PC-9 (cell line): ENCODE measurements around the gene DPYSL4. TPM values are rescaled to one million over a fixed set of nuclear protein-coding genes. Genes with fewer than 3 reads are reported as not detected.

Source experiments
- BruUV-seq: library from RNA; stranded (reverse); fragments of 400-500 nt; replicated peaks from 2 replicates; lab custom pipeline; 2021; lab: Mats Ljungman, UMichigan
- CTCF ChIA-PET: fragments of 300-600 bp; sonication (Branson Sonifier 250); formaldehyde crosslinking; loops from one replicate; lab custom pipeline; 2022; ENCODE audit warnings: antibody characterized with exemption; lab: Charles Lee
- POLR2A ChIA-PET: fragments of 300-600 bp; sonication (Branson Sonifier 250); formaldehyde crosslinking; loops from one replicate; lab custom pipeline; 2022; ENCODE audit warnings: antibody characterized with exemption; ENCODE audit not compliant: unreplicated experiment; lab: Charles Lee
- DNase-seq, 2 experiments: peaks; one replicate each; pipeline versions ENCODE4 v3.0.0 to v3.0.0-alpha.2; 2015 to 2022; ENCODE audit warnings: mixed read lengths in 1 of 2
- H2AFZ ChIP-seq: fragments of 200-600 bp; sonication (generic); 2 replicates; pipeline ENCODE4 v1.8.1; 2017; ENCODE audit warnings: antibody characterized with exemption
- H3F3A ChIP-seq: fragments of 200-600 bp; sonication (generic); 2 replicates; pipeline ENCODE4 v1.8.1; 2017; ENCODE audit warnings: antibody characterized with exemption, mild to moderate bottlenecking, low read depth; ENCODE audit not compliant: insufficient read depth
- H3K27ac ChIP-seq: fragments of 200-600 bp; sonication (generic); 2 replicates; pipeline ENCODE4 v1.6.1; 2016; ENCODE audit warnings: mixed run types
- H3K27me3 ChIP-seq: fragments of 200-600 bp; sonication (generic); 2 replicates; pipeline ENCODE4 v1.6.1; 2016; ENCODE audit warnings: low read depth, mixed run types; ENCODE audit not compliant: insufficient read depth
- H3K36me3 ChIP-seq: fragments of 200-600 bp; sonication (generic); 2 replicates; pipeline ENCODE4 v1.6.1; 2016; ENCODE audit warnings: low read depth, mixed run types
- H3K4me1 ChIP-seq: fragments of 200-600 bp; sonication (generic); replicated peaks from 2 replicates; pipeline ENCODE4 v1.6.1; 2016; ENCODE audit warnings: mixed run types; ENCODE audit not compliant: insufficient read depth
- H3K4me2 ChIP-seq: fragments of 200-600 bp; sonication (generic); 2 replicates; pipeline ENCODE4 v1.6.1; 2017; ENCODE audit warnings: mixed run types
- H3K4me3 ChIP-seq: fragments of 200-600 bp; sonication (generic); 2 replicates; pipeline ENCODE4 v1.6.1; 2016; ENCODE audit warnings: mixed run types
- H3K79me2 ChIP-seq: fragments of 200-600 bp; sonication (generic); 2 replicates; pipeline ENCODE4 v1.6.1; 2017; ENCODE audit warnings: low read depth, mixed run types
- H3K9me2 ChIP-seq: fragments of 200-600 bp; sonication (generic); 2 replicates; pipeline ENCODE4 v1.8.1; 2017; ENCODE audit warnings: mild to moderate bottlenecking; ENCODE audit not compliant: insufficient read depth
- H3K9me3 ChIP-seq: fragments of 200-600 bp; sonication (generic); 2 replicates; pipeline ENCODE4 v1.8.1; 2016; ENCODE audit warnings: low read depth; ENCODE audit not compliant: insufficient read depth
- H4K20me1 ChIP-seq: fragments of 200-600 bp; sonication (generic); 2 replicates; pipeline ENCODE4 v1.8.1; 2017; ENCODE audit not compliant: insufficient read depth
- EZH2 ChIP-seq: fragments of 200-600 bp; sonication (generic); IDR thresholded peaks from 2 replicates; pipeline ENCODE4 v1.8.0; 2017; ENCODE audit warnings: antibody characterized with exemption, low read depth
- intact Hi-C: fragments of 100-400 bp; cut with micrococcal nuclease; formaldehyde crosslinking; loops from one replicate; pipeline ENCODE4 v1.10.0; 2022; ENCODE audit not compliant: unreplicated experiment
- total RNA-seq: library from RNA; stranded (reverse); gene quantifications from 2 replicates; pipeline ENCODE4 v1.2.3, GENCODE V29; 2021
- TF ChIP-seq, protein P1 (sequence below): fragments of 200-600 bp; sonication (generic); conservative IDR thresholded peaks from 2 replicates; pipeline ENCODE4 v1.6.1; 2017; ENCODE audit warnings: mixed run types, antibody characterized with exemption, mild to moderate bottlenecking, moderate library complexity

Gene DPYSL4
- total RNA-seq, 1 experiment from 2014 or later: 4.8 TPM

DNA sequence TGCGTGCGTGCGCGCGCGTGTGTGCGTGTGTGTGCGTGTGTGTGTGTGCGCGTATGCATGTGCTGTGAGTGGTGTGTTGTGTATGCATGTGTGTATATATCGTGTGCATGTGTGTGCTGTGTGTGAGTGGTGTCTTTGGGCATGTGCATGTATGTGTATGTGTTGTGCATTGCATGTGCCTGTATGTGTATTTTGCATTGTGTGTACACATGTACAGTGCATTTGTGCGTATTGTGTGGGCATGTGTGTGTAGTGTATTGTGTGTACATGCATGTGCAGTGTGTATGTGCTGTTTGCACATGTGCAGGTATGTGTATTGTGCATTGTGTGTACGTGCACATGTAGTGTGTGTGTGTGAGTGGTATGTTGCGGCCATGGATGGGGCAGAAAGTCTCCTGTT lies 6.0 kb upstream of the DPYSL4 start:
- no peak for TF ChIP-seq EZH2
- TF ChIP-seq, protein P1, sequence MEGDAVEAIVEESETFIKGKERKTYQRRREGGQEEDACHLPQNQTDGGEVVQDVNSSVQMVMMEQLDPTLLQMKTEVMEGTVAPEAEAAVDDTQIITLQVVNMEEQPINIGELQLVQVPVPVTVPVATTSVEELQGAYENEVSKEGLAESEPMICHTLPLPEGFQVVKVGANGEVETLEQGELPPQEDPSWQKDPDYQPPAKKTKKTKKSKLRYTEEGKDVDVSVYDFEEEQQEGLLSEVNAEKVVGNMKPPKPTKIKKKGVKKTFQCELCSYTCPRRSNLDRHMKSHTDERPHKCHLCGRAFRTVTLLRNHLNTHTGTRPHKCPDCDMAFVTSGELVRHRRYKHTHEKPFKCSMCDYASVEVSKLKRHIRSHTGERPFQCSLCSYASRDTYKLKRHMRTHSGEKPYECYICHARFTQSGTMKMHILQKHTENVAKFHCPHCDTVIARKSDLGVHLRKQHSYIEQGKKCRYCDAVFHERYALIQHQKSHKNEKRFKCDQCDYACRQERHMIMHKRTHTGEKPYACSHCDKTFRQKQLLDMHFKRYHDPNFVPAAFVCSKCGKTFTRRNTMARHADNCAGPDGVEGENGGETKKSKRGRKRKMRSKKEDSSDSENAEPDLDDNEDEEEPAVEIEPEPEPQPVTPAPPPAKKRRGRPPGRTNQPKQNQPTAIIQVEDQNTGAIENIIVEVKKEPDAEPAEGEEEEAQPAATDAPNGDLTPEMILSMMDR: no peak
- ChIA-PET POLR2A (no interaction called here), CTCF (no interaction called here)
- no peaks in the 10 kb centered on the region for H3F3A ChIP-seq
- no peak for DNase-seq
- H3K4me1 ChIP-seq: no peaks in the 10 kb centered on the region
- H3K36me3 ChIP-seq: no peaks in the 10 kb centered on the region
- H3K4me3 ChIP-seq: no peak overlapping the region
- H3K4me2 ChIP-seq: no peak overlapping the region
- H4K20me1 ChIP-seq: no peaks in the 10 kb centered on the region
- H2AFZ ChIP-seq: no peak overlapping the region
- no peak overlapping the region for H3K27ac ChIP-seq
- H3K27me3 ChIP-seq: no peaks in the 10 kb centered on the region
- BruUV-seq: no TSS peak
- intact Hi-C loops: no loop called here
- no peaks in the 10 kb centered on the region for H3K9me3 ChIP-seq
- H3K9me2 ChIP-seq: no peaks in the 10 kb centered on the region
- no peaks in the 10 kb centered on the region for H3K79me2 ChIP-seq

DNA sequence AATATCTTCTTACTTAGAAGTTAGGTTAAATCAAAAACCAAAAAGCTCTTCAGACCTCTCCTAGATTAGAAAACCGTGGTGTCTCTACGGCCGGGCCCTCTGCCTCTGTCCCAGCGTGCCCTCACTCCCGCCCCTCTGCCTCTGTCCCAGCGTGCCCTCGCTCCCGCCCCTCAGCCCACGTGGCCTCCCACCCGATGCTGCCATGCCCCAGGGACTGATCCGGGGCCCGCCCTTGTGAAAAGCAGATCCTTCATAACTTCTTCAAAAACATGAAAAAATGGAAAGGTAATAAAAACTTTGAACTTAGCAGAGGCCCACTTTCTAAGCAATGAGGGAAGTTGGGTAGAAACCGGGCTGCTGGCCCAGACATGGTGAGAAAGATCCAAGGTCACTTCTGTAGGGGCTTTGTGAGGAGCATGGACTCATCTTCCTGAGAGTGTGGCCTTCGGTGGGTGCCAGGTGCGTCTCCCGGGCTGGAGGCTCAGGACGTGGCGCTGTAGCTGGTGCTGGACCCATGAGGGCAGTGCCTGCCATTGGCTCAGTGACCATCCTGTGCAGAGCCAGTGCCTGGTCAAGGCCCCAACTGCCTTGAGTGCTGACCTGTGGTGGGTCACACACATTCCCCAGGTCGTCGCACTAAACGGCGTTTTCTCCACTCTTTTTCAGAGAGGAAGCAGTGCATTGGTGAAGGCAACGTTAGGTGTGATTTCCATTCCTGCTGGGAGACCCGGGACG lies 4.9 kb upstream of the DPYSL4 start:
- no peaks in the 10 kb centered on the region for H3K27me3 ChIP-seq
- H3K27ac ChIP-seq: no peak overlapping the region
- CTCF ChIA-PET: no interaction called here
- H3K4me3 ChIP-seq: no peak overlapping the region
- no peaks in the 10 kb centered on the region for H3K4me1 ChIP-seq
- POLR2A ChIA-PET: no interaction called here
- no peaks in the 10 kb centered on the region for H3K9me2 ChIP-seq
- H3K36me3 ChIP-seq: no peaks in the 10 kb centered on the region
- no peaks in the 10 kb centered on the region for H3K79me2 ChIP-seq
- BruUV-seq: no TSS peak
- no peaks in the 10 kb centered on the region for H4K20me1 ChIP-seq
- no peaks in the 10 kb centered on the region for H3F3A ChIP-seq
- H3K9me3 ChIP-seq: no peaks in the 10 kb centered on the region
- intact Hi-C loops: no loop called here
- no peak for TF ChIP-seq EZH2
- TF ChIP-seq, protein P1: no peak
- H3K4me2 ChIP-seq: no peak overlapping the region
- no peak for DNase-seq
- no peak overlapping the region for H2AFZ ChIP-seq

DNA sequence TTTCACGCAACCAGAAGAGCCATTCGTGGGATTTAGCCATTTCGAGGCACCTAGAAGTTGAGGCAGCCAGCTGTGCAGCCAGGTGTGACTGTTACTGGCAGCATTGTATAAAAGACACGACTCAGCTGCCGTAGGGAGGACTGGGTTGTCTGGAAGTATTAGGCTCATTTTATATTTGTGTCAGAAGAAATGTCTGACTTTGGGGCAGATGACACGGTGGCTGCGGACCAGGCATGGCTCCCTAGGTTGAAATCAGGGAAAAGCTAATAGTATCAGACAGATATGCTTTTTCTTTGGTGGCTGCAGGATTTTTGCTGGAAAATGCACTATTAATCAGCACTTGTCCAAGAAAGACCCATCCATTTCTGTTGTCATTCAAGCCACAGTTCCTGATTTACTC lies 4.2 kb upstream of the DPYSL4 start:
- H4K20me1 ChIP-seq: no peaks in the 10 kb centered on the region
- no peak overlapping the region for H3K27ac ChIP-seq
- no peaks in the 10 kb centered on the region for H3K9me2 ChIP-seq
- no peak overlapping the region for H3K4me2 ChIP-seq
- no peaks in the 10 kb centered on the region for H3K27me3 ChIP-seq
- no peaks in the 10 kb centered on the region for H3K79me2 ChIP-seq
- H3K4me3 ChIP-seq: no peak overlapping the region
- CTCF ChIA-PET: no interaction called here
- DNase-seq: no peak
- H3K9me3 ChIP-seq: no peaks in the 10 kb centered on the region
- intact Hi-C loops: no loop called here
- no peak overlapping the region for H2AFZ ChIP-seq
- no TSS peak for BruUV-seq
- no peaks in the 10 kb centered on the region for H3K36me3 ChIP-seq
- POLR2A ChIA-PET: no interaction called here
- TF ChIP-seq EZH2: no peak
- TF ChIP-seq, protein P1: no peak
- no peaks in the 10 kb centered on the region for H3F3A ChIP-seq
- H3K4me1 ChIP-seq: no peaks in the 10 kb centered on the region
